Effector memory CD4-positive, alpha-beta T cell (primary cell): Measurements from ENCODE around the gene PFKM.

ENCODE experiments used
- DNase-seq, 3 donors: peaks; one replicate each; pipeline ENCODE4 v3.0.0-alpha.2; 2020
- H3K27ac ChIP-seq: 2 replicates; pipeline ENCODE4 v1.7.0; 2013; ENCODE audit warnings: mild to moderate bottlenecking, low read length, moderate library complexity; ENCODE audit not compliant: insufficient read depth, poor library complexity, severe bottlenecking
- H3K27me3 ChIP-seq: replicated peaks from 2 replicates; pipeline ENCODE4 v1.7.0; 2013; ENCODE audit warnings: mild to moderate bottlenecking, low read length; ENCODE audit not compliant: insufficient read depth, control insufficient read depth, poor library complexity, severe bottlenecking
- H3K36me3 ChIP-seq: 2 replicates; pipeline ENCODE4 v1.7.0; 2013; ENCODE audit warnings: mild to moderate bottlenecking, low read length, moderate library complexity; ENCODE audit not compliant: control insufficient read depth, insufficient read depth
- H3K4me1 ChIP-seq: 2 replicates; pipeline ENCODE4 v1.7.0; 2013; ENCODE audit warnings: low read length, mild to moderate bottlenecking; ENCODE audit not compliant: control insufficient read depth, insufficient read depth, poor library complexity, severe bottlenecking
- H3K4me3 ChIP-seq: 2 replicates; pipeline ENCODE4 v1.7.0; 2013; ENCODE audit warnings: low read length, low read depth, mild to moderate bottlenecking; ENCODE audit not compliant: insufficient read depth, poor library complexity, severe bottlenecking
- H3K9me3 ChIP-seq: 2 replicates; pipeline ENCODE4 v1.7.0; 2013; ENCODE audit warnings: mild to moderate bottlenecking, low read length, moderate library complexity; ENCODE audit not compliant: control insufficient read depth

PFKM gene

DNA sequence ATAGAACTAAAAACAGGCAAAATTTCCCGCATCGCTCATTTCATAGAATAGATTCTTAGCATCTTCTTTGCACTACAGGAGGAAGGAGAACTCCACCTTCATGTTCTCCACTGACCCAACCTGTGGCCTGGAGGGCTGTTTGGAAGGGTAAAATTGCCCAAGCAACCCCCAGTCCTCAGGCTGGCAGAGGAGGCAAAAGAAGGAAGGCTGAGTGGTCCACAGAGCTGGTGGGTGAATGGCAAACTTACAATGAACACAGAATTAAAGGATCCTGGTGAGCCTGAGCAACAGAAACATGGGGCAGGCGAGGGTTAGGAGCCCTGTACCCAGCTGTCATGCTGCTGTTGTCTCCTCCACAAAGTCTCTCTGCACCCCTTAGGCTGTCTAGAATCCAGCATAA is 38.3 kb upstream of the PFKM start:
- Histone ChIP-seq H3K4me1 (no peaks in the 10 kb centered on the region), H3K9me3 (no peaks in the 10 kb centered on the region), H3K36me3 (peaks cover 46% of the 10 kb centered on the region), H3K27ac (no peak overlapping the region), H3K27me3 (no peaks in the 10 kb centered on the region), H3K4me3 (no peak overlapping the region)
- DNase-seq = no peak

DNA sequence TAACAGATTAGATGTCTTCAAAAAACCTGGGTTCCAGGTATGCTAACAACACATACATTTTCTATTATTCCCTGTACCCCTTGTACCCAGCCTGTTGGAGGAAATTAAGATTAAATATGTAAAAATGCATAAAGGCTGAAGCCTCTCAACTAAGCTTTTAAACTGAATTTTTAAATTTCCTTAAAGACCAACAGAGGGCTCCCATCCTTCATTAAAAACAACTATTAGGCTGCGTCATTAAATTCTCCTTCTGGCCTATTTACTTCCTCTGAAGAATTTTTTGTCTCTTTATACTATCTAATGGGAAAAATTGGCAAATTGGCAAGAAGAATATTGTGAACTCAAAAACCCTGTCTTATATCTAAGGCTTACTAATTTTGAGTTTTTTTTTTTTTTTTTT is 35.1 kb upstream of the PFKM start:
- H3K27ac ChIP-seq = no peak overlapping the region
- peaks cover 70% of the 10 kb centered on the region for H3K36me3 ChIP-seq
- H3K9me3 ChIP-seq = no peaks in the 10 kb centered on the region
- H3K4me1 ChIP-seq = no peaks in the 10 kb centered on the region
- H3K27me3 ChIP-seq = no peaks in the 10 kb centered on the region
- no peak for DNase-seq
- no peak overlapping the region for H3K4me3 ChIP-seq

DNA sequence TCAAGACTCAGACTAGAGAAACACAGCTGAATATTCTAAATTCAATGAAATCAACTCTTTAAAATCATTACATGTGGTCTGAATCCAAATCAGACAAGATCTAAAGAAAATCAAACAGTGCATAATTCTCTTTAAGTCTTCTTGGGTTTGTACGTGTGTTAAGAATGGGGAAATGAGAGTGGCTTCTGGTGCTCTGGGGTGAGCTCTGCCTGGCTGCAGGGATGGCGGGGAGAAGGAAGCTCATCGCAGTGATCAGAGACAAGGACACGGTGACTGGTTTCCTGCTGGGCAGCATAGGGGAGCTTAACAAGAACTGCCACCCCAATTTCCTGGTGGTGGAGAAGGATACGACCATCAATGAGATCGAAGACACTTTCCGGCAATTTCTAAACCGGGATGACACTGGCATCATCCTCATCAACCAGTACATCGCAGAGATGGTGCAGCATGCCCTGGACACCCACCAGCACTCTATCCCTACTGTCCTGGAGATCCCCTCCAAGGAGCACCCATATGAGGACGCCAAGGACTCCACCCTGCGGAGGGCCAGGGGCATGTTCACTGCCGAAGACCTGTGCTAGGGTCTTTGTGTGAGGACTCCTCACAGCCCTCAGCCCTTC is 34.2 kb upstream of the PFKM start:
- H3K36me3 ChIP-seq = peaks cover 66% of the 10 kb centered on the region
- H3K27me3 ChIP-seq = no peaks in the 10 kb centered on the region
- H3K4me3 ChIP-seq = no peak overlapping the region
- no peak for DNase-seq
- no peaks in the 10 kb centered on the region for H3K9me3 ChIP-seq
- H3K27ac ChIP-seq = no peak overlapping the region
- H3K4me1 ChIP-seq = no peaks in the 10 kb centered on the region

DNA sequence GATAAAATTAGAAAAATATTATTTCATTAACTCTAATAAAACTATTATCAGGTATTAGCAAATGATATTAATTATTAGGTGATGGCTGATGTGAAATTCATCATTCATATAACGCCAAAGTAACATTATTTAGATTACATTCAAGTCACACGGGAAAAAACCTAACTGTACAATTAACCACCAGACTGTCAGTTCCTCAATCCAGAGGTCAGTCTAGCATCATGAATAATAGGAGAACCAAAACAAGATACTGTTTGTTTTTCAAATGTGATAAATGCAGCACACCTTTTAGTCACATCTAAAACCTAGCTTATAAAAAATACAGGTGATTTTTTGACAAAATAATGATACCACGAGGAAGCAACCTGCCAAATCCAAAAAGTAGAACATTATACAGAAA is 32.8 kb upstream of the PFKM start:
- no peak overlapping the region for H3K27ac ChIP-seq
- H3K9me3 ChIP-seq = no peaks in the 10 kb centered on the region
- H3K27me3 ChIP-seq = no peaks in the 10 kb centered on the region
- no peaks in the 10 kb centered on the region for H3K4me1 ChIP-seq
- no peak overlapping the region for H3K4me3 ChIP-seq
- DNase-seq = no peak
- peaks cover 66% of the 10 kb centered on the region for H3K36me3 ChIP-seq

DNA sequence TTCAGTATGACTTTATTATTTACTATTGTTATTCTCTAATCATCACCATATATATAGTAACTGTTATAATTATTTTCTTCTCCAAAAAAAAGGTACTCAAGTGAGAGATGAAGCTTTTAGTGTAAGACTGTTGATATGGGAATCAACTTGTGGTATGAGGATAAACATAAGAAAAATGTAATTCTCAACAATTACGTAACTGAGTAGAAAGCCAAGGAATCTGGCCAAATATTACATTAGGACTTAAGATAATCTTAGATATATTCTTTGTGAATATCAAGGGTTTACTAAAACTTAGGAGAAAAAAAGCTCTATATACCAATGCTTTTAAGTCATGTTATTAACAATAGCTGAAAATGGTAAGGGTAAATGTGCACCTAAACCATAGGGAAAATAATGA is 26.6 kb upstream of the PFKM start:
- peaks cover 56% of the 10 kb centered on the region for H3K36me3 ChIP-seq

DNA sequence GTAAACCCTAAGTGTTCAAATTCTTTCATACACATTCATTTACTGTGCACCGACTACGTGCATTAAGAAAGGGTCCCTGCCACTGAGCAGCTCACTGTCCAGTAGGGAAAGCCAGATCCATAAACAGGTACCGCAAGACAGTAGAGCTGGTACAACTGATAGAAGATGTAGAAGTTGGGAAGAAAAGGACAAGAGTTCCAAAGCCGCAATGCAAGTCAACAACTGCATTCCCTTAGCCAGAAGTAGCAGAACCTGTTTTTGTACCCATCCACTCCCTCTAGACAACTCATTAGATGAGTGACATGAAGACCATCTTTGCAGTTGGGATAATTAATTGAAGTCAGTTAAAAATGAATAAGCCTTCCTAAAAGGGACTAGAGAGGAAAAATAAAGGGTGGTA is 14.6 kb upstream of the PFKM start:
- Histone ChIP-seq H3K4me3 (peak overlapping the region; percentile 87), H3K4me1 (peaks cover 20% of the 10 kb centered on the region)

More for the DNA sequence above, 26.6 kb upstream of the PFKM start:
- no peak for DNase-seq
- Histone ChIP-seq H3K27me3 (no peaks in the 10 kb centered on the region), H3K9me3 (no peaks in the 10 kb centered on the region), H3K27ac (no peak overlapping the region), H3K4me3 (no peak overlapping the region), H3K4me1 (no peaks in the 10 kb centered on the region)

DNA sequence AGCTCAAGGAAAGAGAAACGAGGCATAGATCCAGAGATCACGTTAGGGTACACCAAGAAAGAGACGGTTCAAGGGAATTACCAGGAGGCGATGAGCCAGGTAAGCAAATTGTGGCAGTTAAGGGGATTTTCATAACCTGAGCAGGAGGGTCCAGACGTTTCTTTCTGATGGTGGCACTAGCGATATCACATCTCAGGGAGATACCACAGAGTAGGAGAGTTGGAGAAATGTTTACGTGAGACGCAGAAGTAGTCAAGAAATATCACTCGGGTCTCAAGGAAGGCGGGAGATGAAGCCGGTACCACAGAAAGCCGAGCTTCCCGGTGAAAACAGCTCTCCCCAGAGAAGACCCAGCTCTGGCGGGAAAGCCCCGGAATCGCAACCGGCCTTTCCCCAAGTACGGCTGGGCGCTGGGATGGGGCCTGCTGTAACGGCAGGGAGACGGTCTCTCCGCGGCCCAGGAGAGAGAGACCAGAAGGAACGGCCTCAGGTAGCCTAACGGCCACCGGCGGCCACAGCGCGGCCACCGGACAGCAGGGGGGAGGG is 13.8 kb upstream of the PFKM start:
- Histone ChIP-seq H3K9me3 (no peaks in the 10 kb centered on the region), H3K36me3 (no peaks in the 10 kb centered on the region), H3K27ac (peak overlapping the region; percentile 98), H3K4me1 (peaks cover 20% of the 10 kb centered on the region), H3K4me3 (peak overlapping the region; percentile 87), H3K27me3 (no peaks in the 10 kb centered on the region)
- peak; percentile 44 to 62 (median 49) for DNase-seq

More for the DNA sequence above, 14.6 kb upstream of the PFKM start:
- H3K27me3 ChIP-seq = no peaks in the 10 kb centered on the region
- H3K27ac ChIP-seq = peak overlapping the region; percentile 98
- no peaks in the 10 kb centered on the region for H3K9me3 ChIP-seq
- no peaks in the 10 kb centered on the region for H3K36me3 ChIP-seq
- no peak for DNase-seq

DNA sequence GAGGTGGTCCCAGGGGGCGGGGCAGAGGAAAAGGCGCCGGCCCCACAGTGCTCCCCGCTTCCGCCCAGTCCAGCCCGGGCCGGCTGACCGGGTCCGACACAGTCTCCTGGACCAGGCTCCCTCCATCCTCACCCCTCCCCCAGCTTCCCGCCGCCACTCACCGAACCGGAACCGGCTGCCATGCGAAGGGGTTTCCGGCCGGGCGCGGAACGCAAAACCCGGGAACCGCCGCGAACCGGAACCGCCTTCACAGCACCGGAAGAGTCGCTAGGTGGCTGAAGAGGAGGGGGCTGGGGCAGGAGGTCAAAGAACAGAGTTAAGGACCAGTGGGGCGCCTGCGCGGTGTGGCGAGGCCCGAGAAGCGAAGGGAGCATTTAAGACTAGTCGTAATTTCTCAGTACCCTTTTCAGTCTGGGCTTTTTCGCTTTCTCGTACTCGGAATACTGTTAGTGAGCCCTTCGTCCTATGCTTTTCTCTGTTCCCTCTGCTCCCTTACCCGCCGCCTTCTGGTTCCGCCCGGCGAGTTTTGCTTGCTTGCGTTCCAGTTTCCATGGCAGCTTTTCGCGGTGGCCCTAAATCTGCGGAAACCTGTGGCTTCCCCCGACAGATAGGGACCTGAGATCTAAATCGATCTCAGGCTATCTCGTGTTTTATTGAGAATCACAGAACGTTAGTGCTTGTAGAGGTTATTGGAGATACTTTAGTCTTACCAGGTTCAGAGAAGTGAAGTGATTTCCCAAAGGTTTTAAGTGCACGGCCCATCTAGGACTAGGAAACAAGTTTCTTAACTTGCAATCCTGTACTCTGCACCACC is 13.1 kb upstream of the PFKM start, which contains the start of gene SENP1:
Gene SENP1, minus strand, starts transcription at position 213 of the 814 bp plus-strand sequence. CDS start 4,607 bp downstream, outside the sequence.
- no peaks in the 10 kb centered on the region for H3K36me3 ChIP-seq
- no peaks in the 10 kb centered on the region for H3K27me3 ChIP-seq
- H3K9me3 ChIP-seq = no peaks in the 10 kb centered on the region
- H3K27ac ChIP-seq = peak within 1 kb of the TSS; percentile 98
- DNase-seq = peak; percentile 81 to 83 (median 83)
- H3K4me1 ChIP-seq = peaks cover 20% of the 10 kb centered on the region
- H3K4me3 ChIP-seq = peak within 1 kb of the TSS; percentile 87

DNA sequence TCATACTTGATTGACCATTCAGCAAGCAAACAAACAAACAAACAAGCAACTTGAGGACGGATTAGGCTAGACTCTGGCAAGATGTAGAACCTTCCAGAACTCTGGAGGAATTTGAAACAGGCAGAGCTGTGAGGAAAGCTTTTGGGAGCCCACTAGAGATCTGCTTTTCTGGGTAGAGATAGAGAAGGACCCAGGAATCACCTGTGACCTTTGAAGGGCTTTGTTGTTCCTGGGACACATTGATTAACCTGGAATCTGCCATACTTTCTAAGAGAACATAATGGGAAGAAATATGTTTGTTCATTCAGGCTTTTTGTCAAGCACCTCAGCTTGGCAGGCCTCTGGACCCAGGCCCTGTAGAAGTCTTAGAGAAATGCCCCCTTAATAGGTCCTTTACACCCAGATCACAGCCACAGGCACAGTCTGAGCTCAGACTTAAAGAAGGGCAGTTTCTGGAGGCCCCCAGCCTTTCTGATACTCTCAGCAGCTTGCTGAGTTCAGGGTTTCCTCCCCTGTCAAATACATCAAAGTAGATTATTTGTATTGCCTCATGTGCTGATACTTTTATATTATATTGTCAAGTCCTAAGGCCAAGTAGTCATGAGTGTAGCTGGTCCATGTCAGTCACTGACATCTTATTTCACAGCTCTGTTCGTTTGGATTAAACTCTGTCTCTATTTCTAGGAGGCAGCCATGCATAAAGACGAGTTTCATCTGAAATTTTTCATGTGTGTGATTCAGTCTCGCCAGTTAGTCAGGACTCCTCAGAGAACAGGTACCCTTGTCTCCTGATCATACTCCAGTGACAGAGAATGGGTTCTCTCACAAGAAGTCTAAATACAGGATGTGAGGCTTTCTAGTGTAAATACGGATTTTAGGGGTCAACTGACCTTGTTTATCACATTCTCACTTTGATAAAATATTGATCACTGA is 12.2 kb upstream of the PFKM start:
- DNase-seq = no peak
- Histone ChIP-seq H3K4me3 (peak overlapping the region; percentile 87), H3K4me1 (peaks cover 20% of the 10 kb centered on the region), H3K9me3 (no peaks in the 10 kb centered on the region), H3K36me3 (no peaks in the 10 kb centered on the region), H3K27me3 (no peaks in the 10 kb centered on the region), H3K27ac (peak overlapping the region; percentile 98)
